ENCODE data around the gene TRMT2A. TPM values are rescaled to one million over a fixed set of nuclear protein-coding genes. Genes with fewer than 3 reads are reported as not detected.

Gene TRMT2A
- total RNA-seq, 5 donors from 2014 or later (not counting 1 experiment from before 2014, with no cell fraction given), result 87.6 to 136 (median 123) TPM

- ChIA-PET CTCF (no interaction called here), POLR2A (no interaction called here)
- H3K4me1 ChIP-seq (ENCODE audit: control insufficient read depth in 1 of 2, extremely low read depth in 1 of 2, insufficient read depth in 2 of 2, low read length in 2 of 2), result no peaks in the 10 kb centered on the region
- 96% methylated on average over 9 of the region's 14 CpGs for WGBS (ENCODE audit: insufficient coverage)
- H3K27ac Mint-ChIP-seq, result no peak overlapping the region
- no peaks in the 10 kb centered on the region for H3K9me3 Mint-ChIP-seq
- no peaks in the 10 kb centered on the region for H3K4me1 Mint-ChIP-seq
- no peak for ATAC-seq (replicated peaks in 1 of 4)
- H3K27me3 Mint-ChIP-seq, result no peaks in the 10 kb centered on the region
- H3K27ac ChIP-seq (ENCODE audit: low read length), result no peak overlapping the region
- peaks cover 2 to 32% of the 10 kb centered on the region in 2 donors for H3K36me3 ChIP-seq (ENCODE audit: control insufficient read depth in 2 of 2, extremely low read depth in 1 of 2, insufficient read depth in 1 of 2, low read length in 1 of 2)
- no peaks in the 10 kb centered on the region for H3K9me3 ChIP-seq
- H3K36me3 Mint-ChIP-seq, result peaks cover 10% of the 10 kb centered on the region
- H3K4me3 Mint-ChIP-seq, result no peak overlapping the region
- no peak for DNase-seq
- H3K4me3 ChIP-seq (ENCODE audit: control insufficient read depth in 1 of 2, extremely low read depth in 1 of 2, low read length in 1 of 2), result no peak overlapping the region
- H3K27me3 ChIP-seq (replicated peaks in 1 of 2; ENCODE audit: control insufficient read depth in 2 of 2, extremely low read depth in 1 of 2, insufficient read depth in 2 of 2, low read length in 1 of 2), result no peaks in the 10 kb centered on the region
Measured at GRCh38 chr22:20065896-20066616, 51.0 kb downstream of the TRMT2A start.

DNA sequence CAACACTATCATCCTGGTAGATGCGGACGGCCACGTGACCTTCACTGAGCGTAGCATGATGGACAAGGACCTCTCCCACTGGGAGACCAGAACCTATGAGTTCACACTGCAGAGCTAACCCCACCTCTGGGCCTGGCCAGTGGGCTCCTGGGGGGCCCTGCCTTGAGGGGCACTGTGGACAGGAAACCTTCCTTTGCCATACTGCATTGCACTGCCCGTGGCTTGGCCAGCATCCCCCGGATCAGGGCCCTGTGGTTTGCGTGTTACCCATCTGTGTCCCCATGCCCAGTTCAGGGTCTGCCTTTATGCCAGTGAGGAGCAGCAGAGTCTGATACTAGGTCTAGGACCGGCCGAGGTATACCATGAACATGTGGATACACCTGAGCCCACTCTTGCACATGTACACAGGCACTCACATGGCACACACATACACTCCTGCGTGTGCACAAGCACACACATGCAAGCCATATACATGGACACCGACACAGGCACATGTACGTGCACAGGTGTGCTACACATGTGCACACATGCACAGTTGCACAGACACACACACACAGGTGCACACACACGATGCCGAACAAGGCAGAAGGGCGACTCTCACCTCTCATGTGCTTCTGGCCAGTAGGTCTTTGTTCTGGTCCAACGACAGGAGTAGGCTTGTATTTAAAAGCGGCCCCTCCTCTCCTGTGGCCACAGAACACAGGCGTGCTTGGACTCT, 52.3 kb downstream of the TRMT2A start:
- ChIA-PET CTCF (no interaction called here), POLR2A (no interaction called here)
- Mint-ChIP-seq H3K4me1 (peaks cover 0 to under 1% (median 0%) of the 10 kb centered on the region in 3 donors), H3K27ac (no peak overlapping the region), H3K4me3 (no peak overlapping the region), H3K9me3 (no peaks in the 10 kb centered on the region), H3K36me3 (peaks cover 14% of the 10 kb centered on the region), H3K27me3 (no peaks in the 10 kb centered on the region)
- H3K4me3 ChIP-seq (ENCODE audit: control insufficient read depth in 1 of 2, extremely low read depth in 1 of 2, low read length in 1 of 2), result no peak overlapping the region
- peaks cover 7 to 36% of the 10 kb centered on the region in 2 donors for H3K36me3 ChIP-seq (ENCODE audit: control insufficient read depth in 2 of 2, extremely low read depth in 1 of 2, insufficient read depth in 1 of 2, low read length in 1 of 2)
- 92% methylated on average over 15 of the region's 18 CpGs for WGBS (ENCODE audit: insufficient coverage)
- no peak for ATAC-seq (replicated peaks in 1 of 4)
- H3K9me3 ChIP-seq, result no peaks in the 10 kb centered on the region
- no peak for DNase-seq
- H3K27ac ChIP-seq (ENCODE audit: low read length), result no peak overlapping the region
- no peaks in the 10 kb centered on the region for H3K27me3 ChIP-seq (replicated peaks in 1 of 2; ENCODE audit: control insufficient read depth in 2 of 2, extremely low read depth in 1 of 2, insufficient read depth in 2 of 2, low read length in 1 of 2)
- no peaks in the 10 kb centered on the region for H3K4me1 ChIP-seq (ENCODE audit: control insufficient read depth in 1 of 2, extremely low read depth in 1 of 2, insufficient read depth in 2 of 2, low read length in 2 of 2)

DNA sequence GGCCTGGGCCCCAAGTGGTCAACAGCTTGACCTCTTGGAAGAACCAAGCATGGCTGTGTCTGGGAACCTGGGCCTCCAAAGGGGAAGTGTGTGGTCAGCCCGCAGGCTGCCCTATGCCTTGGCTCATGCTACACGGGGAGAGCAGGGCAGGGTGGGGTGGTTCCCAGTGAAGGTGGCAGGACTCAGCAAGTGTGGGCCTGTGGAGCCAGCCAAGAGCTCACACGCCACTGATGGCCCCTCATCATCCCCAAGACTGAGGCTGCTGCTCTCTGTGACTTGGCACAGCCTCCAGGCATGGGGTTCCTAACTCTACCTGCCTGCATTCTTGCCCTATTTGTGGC, 52.9 kb downstream of the TRMT2A start:
- CTCF ChIA-PET, result no interaction called here
- 93% methylated on average over 2 of the region's 3 CpGs for WGBS (ENCODE audit: insufficient coverage)
- H3K4me1 Mint-ChIP-seq, result peaks cover 0 to 3% (median 2%) of the 10 kb centered on the region in 3 donors

DNA sequence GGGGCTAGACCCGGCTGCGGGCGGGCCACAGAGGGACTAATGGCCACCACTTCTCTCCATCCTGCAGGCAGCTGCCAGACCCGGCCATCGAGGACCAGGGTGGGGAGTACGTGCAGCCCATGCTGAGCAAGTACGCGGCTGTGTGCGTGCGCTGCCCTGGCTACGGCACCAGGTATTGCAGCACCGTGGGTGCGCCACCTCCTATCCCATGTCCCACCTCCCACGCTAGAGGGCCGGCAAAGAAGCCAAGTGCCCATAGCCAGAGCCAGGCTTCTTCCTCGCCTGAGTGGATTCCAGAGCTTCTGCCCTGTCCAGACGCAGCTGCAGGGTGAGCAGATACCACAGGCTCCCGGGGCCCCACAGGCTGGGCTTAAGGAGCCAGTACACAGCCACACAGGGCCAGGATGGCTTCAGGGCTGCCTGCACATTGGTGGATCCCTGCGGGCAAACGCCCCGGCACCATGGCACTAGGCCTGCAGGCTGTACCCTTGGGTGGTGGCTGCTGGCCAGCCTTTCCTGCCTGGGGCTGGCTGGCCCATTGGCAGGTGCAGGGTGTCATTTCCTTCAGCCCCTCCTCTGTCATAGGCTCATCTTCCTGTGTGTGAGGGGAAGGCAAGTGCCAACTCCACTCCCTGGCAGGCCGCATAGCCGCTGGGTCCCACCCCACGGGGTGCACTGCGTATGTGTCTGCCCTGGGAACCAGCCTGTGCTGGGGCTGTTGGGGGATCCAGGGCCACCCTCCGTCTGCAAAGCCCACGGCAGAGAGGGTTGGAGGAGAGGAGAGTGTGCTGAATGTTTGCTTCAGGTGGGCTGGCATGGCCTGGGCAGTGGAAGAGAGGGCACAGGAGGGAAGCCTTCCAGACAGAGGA, 53.5 kb downstream of the TRMT2A start:
- H3K27me3 Mint-ChIP-seq, result no peaks in the 10 kb centered on the region
- H3K36me3 Mint-ChIP-seq, result peaks cover 21% of the 10 kb centered on the region
- H3K27ac Mint-ChIP-seq, result no peak overlapping the region
- H3K4me3 Mint-ChIP-seq, result no peak overlapping the region
- H3K27me3 ChIP-seq (replicated peaks in 1 of 2; ENCODE audit: control insufficient read depth in 2 of 2, extremely low read depth in 1 of 2, insufficient read depth in 2 of 2, low read length in 1 of 2), result no peaks in the 10 kb centered on the region
- H3K36me3 ChIP-seq (ENCODE audit: control insufficient read depth in 2 of 2, extremely low read depth in 1 of 2, insufficient read depth in 1 of 2, low read length in 1 of 2), result peaks cover 7 to 36% of the 10 kb centered on the region in 2 donors
- WGBS (ENCODE audit: insufficient coverage), result 97% methylated on average over 23 of the region's 27 CpGs
- CTCF ChIA-PET, result no interaction called here
- H3K4me3 ChIP-seq (ENCODE audit: control insufficient read depth in 1 of 2, extremely low read depth in 1 of 2, low read length in 1 of 2), result no peak overlapping the region
- ATAC-seq (replicated peaks in 1 of 4), result no peak
- H3K9me3 ChIP-seq, result no peaks in the 10 kb centered on the region
- peaks cover 0 to 8% (median 4%) of the 10 kb centered on the region in 3 donors for H3K4me1 Mint-ChIP-seq
- no peaks in the 10 kb centered on the region for H3K4me1 ChIP-seq (ENCODE audit: control insufficient read depth in 1 of 2, extremely low read depth in 1 of 2, insufficient read depth in 2 of 2, low read length in 2 of 2)
- POLR2A ChIA-PET, result no interaction called here
- no peaks in the 10 kb centered on the region for H3K9me3 Mint-ChIP-seq
- no peak overlapping the region for H3K27ac ChIP-seq (ENCODE audit: low read length)
- no peak for DNase-seq

More for the DNA sequence above, 52.9 kb downstream of the TRMT2A start:
- Histone ChIP-seq H3K9me3 (no peaks in the 10 kb centered on the region), H3K27ac (ENCODE audit: low read length) (no peak overlapping the region), H3K4me1 (ENCODE audit: control insufficient read depth in 1 of 2, extremely low read depth in 1 of 2, insufficient read depth in 2 of 2, low read length in 2 of 2) (no peaks in the 10 kb centered on the region), H3K27me3 (replicated peaks in 1 of 2; ENCODE audit: control insufficient read depth in 2 of 2, extremely low read depth in 1 of 2, insufficient read depth in 2 of 2, low read length in 1 of 2) (no peaks in the 10 kb centered on the region), H3K4me3 (ENCODE audit: control insufficient read depth in 1 of 2, extremely low read depth in 1 of 2, low read length in 1 of 2) (no peak overlapping the region), H3K36me3 (ENCODE audit: control insufficient read depth in 2 of 2, extremely low read depth in 1 of 2, insufficient read depth in 1 of 2, low read length in 1 of 2) (peaks cover 7 to 36% of the 10 kb centered on the region in 2 donors)
- no peaks in the 10 kb centered on the region for H3K27me3 Mint-ChIP-seq
- ATAC-seq (replicated peaks in 1 of 4) (no peak), DNase-seq (no peak)
- H3K9me3 Mint-ChIP-seq, result no peaks in the 10 kb centered on the region
- peaks cover 15% of the 10 kb centered on the region for H3K36me3 Mint-ChIP-seq
- no peak overlapping the region for H3K27ac Mint-ChIP-seq
- POLR2A ChIA-PET, result no interaction called here
- no peak overlapping the region for H3K4me3 Mint-ChIP-seq

DNA sequence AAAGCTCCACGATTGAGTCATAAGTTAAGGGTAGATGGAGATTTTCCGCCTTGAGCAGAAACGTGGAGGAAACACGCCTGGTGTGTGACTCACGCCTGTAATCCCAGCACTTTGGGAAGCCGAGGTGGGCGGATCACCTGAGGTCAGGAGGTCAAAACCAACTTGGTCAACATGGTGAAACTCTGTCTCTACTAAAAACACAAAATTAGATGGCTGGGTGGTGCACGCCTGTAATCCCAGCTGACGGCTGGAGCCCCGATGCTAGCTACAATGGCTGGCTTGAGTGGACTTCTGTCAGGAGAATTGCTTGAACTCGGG, 54.3 kb downstream of the TRMT2A start:
- peaks cover 0 to 8% (median 5%) of the 10 kb centered on the region in 3 donors for H3K4me1 Mint-ChIP-seq
- no peaks in the 10 kb centered on the region for H3K9me3 Mint-ChIP-seq
- ATAC-seq (replicated peaks in 1 of 4), result no peak
- H3K27me3 ChIP-seq (replicated peaks in 1 of 2; ENCODE audit: control insufficient read depth in 2 of 2, extremely low read depth in 1 of 2, insufficient read depth in 2 of 2, low read length in 1 of 2), result no peaks in the 10 kb centered on the region
- no peak overlapping the region for H3K4me3 Mint-ChIP-seq
- no peaks in the 10 kb centered on the region for H3K4me1 ChIP-seq (ENCODE audit: control insufficient read depth in 1 of 2, extremely low read depth in 1 of 2, insufficient read depth in 2 of 2, low read length in 2 of 2)
- H3K27ac ChIP-seq (ENCODE audit: low read length), result no peak overlapping the region
- 75% methylated on average over 7 of the region's 11 CpGs for WGBS (ENCODE audit: insufficient coverage)
- no peaks in the 10 kb centered on the region for H3K9me3 ChIP-seq
- ChIA-PET CTCF (no interaction called here), POLR2A (no interaction called here)
- H3K27ac Mint-ChIP-seq, result no peak overlapping the region
- H3K36me3 ChIP-seq (ENCODE audit: control insufficient read depth in 2 of 2, extremely low read depth in 1 of 2, insufficient read depth in 1 of 2, low read length in 1 of 2), result peaks cover 7 to 36% of the 10 kb centered on the region in 2 donors
- H3K36me3 Mint-ChIP-seq, result peaks cover 28% of the 10 kb centered on the region
- H3K4me3 ChIP-seq (ENCODE audit: control insufficient read depth in 1 of 2, extremely low read depth in 1 of 2, low read length in 1 of 2), result no peak overlapping the region
- no peak for DNase-seq
- H3K27me3 Mint-ChIP-seq, result no peaks in the 10 kb centered on the region

GRCh38 chr22:20062043-20062765, 54.8 kb downstream of the TRMT2A start:
- ChIA-PET POLR2A (no interaction called here), CTCF (no interaction called here)
- H3K27ac ChIP-seq (ENCODE audit: low read length), result no peak overlapping the region
- H3K36me3 Mint-ChIP-seq, result peaks cover 33% of the 10 kb centered on the region
- 95% methylated on average over 18 of the region's 18 CpGs for WGBS (ENCODE audit: insufficient coverage)
- no peaks in the 10 kb centered on the region for H3K27me3 Mint-ChIP-seq
- H3K36me3 ChIP-seq (ENCODE audit: control insufficient read depth in 2 of 2, extremely low read depth in 1 of 2, insufficient read depth in 1 of 2, low read length in 1 of 2), result peaks cover 7 to 39% of the 10 kb centered on the region in 2 donors
- no peaks in the 10 kb centered on the region for H3K9me3 Mint-ChIP-seq
- H3K9me3 ChIP-seq, result no peaks in the 10 kb centered on the region
- no peak for ATAC-seq (replicated peaks in 1 of 4)
- no peak for DNase-seq
- H3K4me3 Mint-ChIP-seq, result no peak overlapping the region
- no peak overlapping the region for H3K4me3 ChIP-seq (ENCODE audit: control insufficient read depth in 1 of 2, extremely low read depth in 1 of 2, low read length in 1 of 2)
- no peak overlapping the region for H3K27ac Mint-ChIP-seq
- H3K4me1 ChIP-seq (ENCODE audit: control insufficient read depth in 1 of 2, extremely low read depth in 1 of 2, insufficient read depth in 2 of 2, low read length in 2 of 2), result no peaks in the 10 kb centered on the region
- H3K27me3 ChIP-seq (replicated peaks in 1 of 2; ENCODE audit: control insufficient read depth in 2 of 2, extremely low read depth in 1 of 2, insufficient read depth in 2 of 2, low read length in 1 of 2), result no peaks in the 10 kb centered on the region
- peaks cover 0 to 8% (median 5%) of the 10 kb centered on the region in 3 donors for H3K4me1 Mint-ChIP-seq
